GM12878 (cell line): ENCODE data around the gene TMEM52. TPM values are rescaled to one million over a fixed set of nuclear protein-coding genes. Genes with fewer than 3 reads are reported as not detected.

Experiments
- ATAC-seq: fragments of 200-7000 bp; cut with Tn5 transposase; 3 replicates; pipeline ENCODE4 v1.9.1; 2020; ENCODE audit warnings: mild to moderate bottlenecking, moderate library complexity
- BruUV-seq: library from RNA; stranded (reverse); fragments of 400-500 nt; replicated peaks from 2 replicates; lab custom pipeline; 2021; lab: Mats Ljungman, UMichigan
- CTCF ChIA-PET: fragments of 300-600 bp; sonication (Branson Sonifier 250); formaldehyde crosslinking; extraction: SDS; loops from one replicate; lab custom pipeline; 2021; ENCODE audit warnings: inconsistent platforms; lab: Yijun Ruan, JAX
- POLR2A ChIA-PET: fragments of 350-600 bp; formaldehyde crosslinking; extraction: SDS; loops from one replicate; lab custom pipeline; 2021; ENCODE audit warnings: inconsistent platforms; lab: Charles Lee
- RAD21 ChIA-PET: fragments of 300-600 bp; sonication (Branson Sonifier 250); formaldehyde crosslinking; loops from one replicate; lab custom pipeline; 2023; ENCODE audit warnings: antibody characterized with exemption; ENCODE audit not compliant: unreplicated experiment; lab: Charles Lee
- SMC1A ChIA-PET: fragments of 300-600 bp; sonication (Branson Sonifier 250); formaldehyde crosslinking; loops from one replicate; lab custom pipeline; 2023; ENCODE audit not compliant: unreplicated experiment, uncharacterized antibody; lab: Charles Lee
- DNase-seq: peaks from one replicate; pipeline ENCODE4 v3.0.0-alpha.2; 2011; ENCODE audit warnings: low read depth, low spot score
- FAIRE-seq: peaks from 3 replicates; lab custom pipeline; 2011; peaks lifted over from hg19 to GRCh38; lab: Jason Lieb, UNC
- H2AFZ ChIP-seq: 2 replicates; pipeline ENCODE4 v1.6.0; 2011; ENCODE audit warnings: low read depth, low read length, control low read depth; ENCODE audit not compliant: control insufficient read depth
- H3K27ac ChIP-seq: 2 replicates; pipeline ENCODE4 v1.5.1; 2011; ENCODE audit warnings: control low read depth; ENCODE audit not compliant: control insufficient read depth, insufficient read depth
- H3K27me3 ChIP-seq, 2 experiments: replicated peaks in 1 of 2; 2 replicates each; pipeline versions ENCODE4 v1.6.0 to v1.6.1; 2011; ENCODE audit warnings: low read length in 1 of 2; ENCODE audit not compliant: control insufficient read depth in 2 of 2, insufficient read depth in 2 of 2
- H3K36me3 ChIP-seq, 2 experiments: 2 replicates each; pipeline ENCODE4 v1.5.1; 2011; ENCODE audit warnings: low read length in 1 of 2; ENCODE audit not compliant: control insufficient read depth in 2 of 2, insufficient read depth in 2 of 2
- H3K4me1 ChIP-seq: 2 replicates; pipeline ENCODE4 v1.6.1; 2011; ENCODE audit warnings: mild to moderate bottlenecking, low read length, moderate library complexity, mixed read lengths; ENCODE audit not compliant: control insufficient read depth, insufficient read depth
- H3K4me2 ChIP-seq: 2 replicates; pipeline ENCODE4 v1.6.0; 2011; ENCODE audit warnings: control low read depth; ENCODE audit not compliant: control insufficient read depth, insufficient read depth
- H3K4me3 ChIP-seq: fragments of 200-600 bp; sonication (generic); 2 replicates; pipeline ENCODE4 v1.5.1; 2016
- H3K79me2 ChIP-seq: 2 replicates; pipeline ENCODE4 v1.6.0; 2011; ENCODE audit warnings: low read length; ENCODE audit not compliant: control insufficient read depth, insufficient read depth
- H3K9ac ChIP-seq: 2 replicates; pipeline ENCODE4 v1.8.0; 2011; ENCODE audit warnings: low read length, control low read depth, mixed read lengths; ENCODE audit not compliant: control insufficient read depth, insufficient read depth
- H3K9me3 ChIP-seq: replicated peaks from 3 replicates; pipeline ENCODE4 v1.5.1; 2011; ENCODE audit warnings: mild to moderate bottlenecking, low read length; ENCODE audit not compliant: control insufficient read depth, insufficient read depth
- H4K20me1 ChIP-seq: 2 replicates; pipeline ENCODE4 v1.6.0; 2011; ENCODE audit not compliant: control insufficient read depth, insufficient read depth
- HDAC2 ChIP-seq: fragments of 200-600 bp; sonication (generic); IDR thresholded peaks from 2 replicates; pipeline ENCODE4 v1.6.1; 2017
- IRF3 ChIP-seq: fragments of 450-650 bp; IDR thresholded peaks from 2 replicates; pipeline ENCODE4 v1.6.1; 2014; ENCODE audit warnings: mild to moderate bottlenecking
- PBX3 ChIP-seq: IDR thresholded peaks from 2 replicates; pipeline ENCODE4 v1.6.1; 2011; ENCODE audit warnings: mild to moderate bottlenecking, low read depth, low read length, moderate library complexity; ENCODE audit not compliant: insufficient replicate concordance
- SRF ChIP-seq, 2 experiments: IDR thresholded peaks; 2 replicates each; pipeline ENCODE4 v1.6.1; 2011; ENCODE audit warnings: low read depth in 2 of 2, low read length in 2 of 2, mild to moderate bottlenecking in 1 of 2, moderate library complexity in 1 of 2
- USF1 ChIP-seq: IDR thresholded peaks from 2 replicates; pipeline ENCODE4 v1.6.1; 2011; ENCODE audit warnings: borderline replicate concordance, low read depth, mild to moderate bottlenecking, moderate library complexity, mixed read lengths, low read length; ENCODE audit not compliant: insufficient read depth; ENCODE audit errors: extremely low read length
- ZNF207 ChIP-seq: fragments of 450-650 bp; IDR thresholded peaks from 2 replicates; pipeline ENCODE4 v1.6.1; 2014; ENCODE audit warnings: antibody characterized with exemption, mild to moderate bottlenecking, borderline replicate concordance
- WGBS: methylation state at CpG from one replicate; pipeline ENCODE4 v1.1.6; 2016; ENCODE audit warnings: low lambda C conversion rate; ENCODE audit not compliant: insufficient replicate concordance, insufficient coverage; ENCODE audit errors: missing lambda C conversion rate; 5-methylcytosine and 5-hydroxymethylcytosine counted together
- in situ Hi-C: fragments of 300-500 bp; cut with MboI; formaldehyde crosslinking; loops from 9 replicates; pipeline ENCODE4 v1.14.3; 2018; ENCODE audit warnings: mixed read lengths
- intact Hi-C: fragments of 100-400 bp; cut with micrococcal nuclease; formaldehyde crosslinking; loops from one replicate; pipeline ENCODE4 v1.14.2; 2022; ENCODE audit not compliant: unreplicated experiment
- polyA plus RNA-seq, 11 experiments: library from polyadenylated mRNA; depleted of rRNA in 4 of 11; unstranded in 6 of 11; stranded (reverse) in 5 of 11; fragments of >200 nt; fragmentation: Nextera tagmentation in 4 of 11; fragmentation: Illumina TruSeq in 1 of 11; extraction: Ambion mirVana in 4 of 11; extraction: Trizol in 1 of 11; gene quantifications; 1 replicate in 1 of 11; 2 replicates in 10 of 11; pipeline versions ENCODE4 v1.2.1 to v1.2.3, GENCODE V29; 2011 to 2016; ENCODE audit warnings: inconsistent platforms in 2 of 11, missing spikeins in 2 of 11, low read depth in 1 of 11
- total RNA-seq, 4 experiments: library from RNA; depleted of rRNA in 3 of 4; stranded (reverse); fragments of >200 nt in 3 of 4; fragmentation: Illumina TruSeq in 1 of 4; extraction: Trizol in 1 of 4; gene quantifications; 2 replicates each; pipeline versions ENCODE4 v1.2.1 to v1.2.3, GENCODE V29; 2013 to 2021

The TMEM52 gene
- total and polyA plus RNA-seq, 10 of the 15 experiments (the other 5 are each of a cell fraction or from before 2014, with no cell fraction given), result 0.17 to 0.33 (median 0.24) TPM; not detected in 7

GRCh38 chr1:1917304-1917976 lies 1.6 kb downstream of the TMEM52 start (continued):
- TF ChIP-seq PBX3, result no peak
- TF ChIP-seq USF1, result no peak
- no peak for TF ChIP-seq SRF (IDR thresholded peaks at IDR 0.05; ENCODE audit: low read depth in 2 of 2, low read length in 2 of 2)

GRCh38 chr1:1916851-1917251 lies 2.2 kb downstream of the TMEM52 start:
- Histone ChIP-seq H3K4me1 (peaks cover 7% of the 10 kb centered on the region), H2AFZ (no peak overlapping the region), H3K4me3 (no peak overlapping the region), H3K36me3 (no peaks in the 10 kb centered on the region), H3K27me3 (peaks cover 0 to 2% of the 10 kb centered on the region in 2 experiments; a peak in 1 of 4 replicates), H3K79me2 (no peaks in the 10 kb centered on the region), H3K9me3 (no peaks in the 10 kb centered on the region), H3K27ac (no peak overlapping the region), H3K4me2 (no peak overlapping the region), H4K20me1 (no peaks in the 10 kb centered on the region), H3K9ac (no peak overlapping the region)
- FAIRE-seq, result no peak
- TF ChIP-seq HDAC2 (no peak), IRF3 (no peak), ZNF207 (no peak)
- intact Hi-C loops, result no loop called here
- no peak for DNase-seq
- ChIA-PET RAD21 (no interaction called here), SMC1A (no interaction called here), POLR2A (interaction anchor here (0.5 kb wide), 1 partner anchor 90 kb away, joined by 5 read pairs; no protein-coding TSS in a partner anchor), CTCF (no interaction called here)
- in situ Hi-C loops, result no loop called here
- WGBS, result 51% methylated on average over 18 of the region's 19 CpGs
- no TSS peak for BruUV-seq
- ATAC-seq, result no peak
